Right kidney (tissue), 1 donor: ENCODE data around the gene RAB43.
"Not testable (repeated sequence)": the region's sequence is repeated elsewhere in the genome, so short reads cannot be mapped to it uniquely, and the experiment has no call there.

Source experiments
- DNase-seq: peaks from one replicate; pipeline ENCODE4 v3.0.0-alpha.2; 2016

Gene RAB43

GRCh38 chr3:129123314-129124060, 1.9 kb upstream of the RAB43 start:
- no peak for DNase-seq

- peak; percentile 67 for DNase-seq
Observed at GRCh38 chr3:129122412-129123011, 908 bp upstream of the RAB43 start.

GRCh38 chr3:129121016-129121791, 400 bp downstream of the RAB43 start:
- DNase-seq, result peak; percentile 79

- peak; percentile 74 for DNase-seq
Observed at GRCh38 chr3:129120254-129121004, 1.2 kb downstream of the RAB43 start.

- peak; percentile 38 for DNase-seq
Observed at GRCh38 chr3:129119365-129120100, 2.1 kb downstream of the RAB43 start.

- no peak for DNase-seq
Observed at GRCh38 chr3:129118745-129119144, 2.9 kb downstream of the RAB43 start.

- no peak for DNase-seq
Observed at GRCh38 chr3:129117134-129117533, 4.5 kb downstream of the RAB43 start.

GRCh38 chr3:129116482-129116946, 5.1 kb downstream of the RAB43 start:
- peak; percentile 12 for DNase-seq

- DNase-seq, result no peak
Observed at GRCh38 chr3:129114455-129114854, 7.1 kb downstream of the RAB43 start.

- no peak for DNase-seq
Observed at GRCh38 chr3:129112308-129113052, 9.1 kb downstream of the RAB43 start.

- not testable (repeated sequence) for DNase-seq
Observed at GRCh38 chr3:129111076-129111780, 10.4 kb downstream of the RAB43 start.

- DNase-seq, result no peak
Observed at GRCh38 chr3:129107793-129108192, 13.8 kb downstream of the RAB43 start.

- no peak for DNase-seq
Observed at GRCh38 chr3:129106866-129107565, 14.6 kb downstream of the RAB43 start.

GRCh38 chr3:129106320-129106719, 15.3 kb downstream of the RAB43 start:
- DNase-seq, result no peak

GRCh38 chr3:129105862-129106261, 15.7 kb downstream of the RAB43 start:
- no peak for DNase-seq

GRCh38 chr3:129104498-129105079, 17.0 kb downstream of the RAB43 start:
- no peak for DNase-seq

GRCh38 chr3:129104051-129104450, 17.6 kb downstream of the RAB43 start:
- no peak for DNase-seq

GRCh38 chr3:129103296-129103695, 18.3 kb downstream of the RAB43 start:
- no peak for DNase-seq
